HepG2 (cell line): ENCODE measurements around the gene UQCRHL. TPM values are rescaled to one million over a fixed set of nuclear protein-coding genes. Genes with fewer than 3 reads are reported as not detected.

Experiments
- ATAC-seq: fragments of 200-7000 bp; cut with Tn5 transposase; 3 replicates; pipeline ENCODE4 v1.9.1; 2020; ENCODE audit warnings: mild to moderate bottlenecking, moderate library complexity
- BruUV-seq: library from RNA; stranded (reverse); fragments of 400-500 nt; replicated peaks from 2 replicates; lab custom pipeline; 2021; lab: Mats Ljungman, UMichigan
- CTCF ChIA-PET: fragments of 300-600 bp; formaldehyde crosslinking; extraction: SDS; loops from one replicate; lab custom pipeline; 2021; ENCODE audit warnings: low total read pairs, inconsistent platforms, low intra/inter-chr PET ratio; lab: Yijun Ruan, JAX
- POLR2A ChIA-PET: fragments of 350-600 bp; sonication (Branson Sonifier 250); formaldehyde crosslinking; loops from one replicate; lab custom pipeline; 2020; ENCODE audit warnings: antibody characterized with exemption, inconsistent platforms; lab: Yijun Ruan, JAX
- DNase-seq: peaks from one replicate; pipeline ENCODE4 v3.0.0-alpha.2; 2015; ENCODE audit warnings: low spot score
- FAIRE-seq: peaks from 3 replicates; lab custom pipeline; 2011; peaks lifted over from hg19 to GRCh38; lab: Jason Lieb, UNC
- H2AFZ ChIP-seq: one replicate; pipeline ENCODE4 v1.6.1; 2011; ENCODE audit warnings: low read length, inconsistent platforms
- H3K27ac ChIP-seq: fragments of 300-600 bp; 3 replicates; pipeline ENCODE4 v1.8.0; 2011; ENCODE audit warnings: mixed run types, mild to moderate bottlenecking, mixed read lengths, low read length, inconsistent platforms; ENCODE audit not compliant: insufficient read depth; ENCODE audit errors: extremely low read length
- H3K27me3 ChIP-seq, 2 experiments: fragments of 200-600 bp in 1 of 2; 2 replicates in 1 of 2; 3 replicates in 1 of 2; pipeline versions ENCODE4 v1.6.0 to v1.8.0; 2011; ENCODE audit warnings: low read length in 2 of 2, mild to moderate bottlenecking in 2 of 2, moderate library complexity in 2 of 2, inconsistent platforms in 1 of 2; ENCODE audit not compliant: insufficient read depth in 2 of 2, control insufficient read depth in 1 of 2
- H3K36me3 ChIP-seq, 2 experiments: fragments of 200-600 bp in 1 of 2; replicated peaks in 1 of 2; 2 replicates in 1 of 2; 3 replicates in 1 of 2; pipeline versions ENCODE4 v1.5.1 to v1.8.0; 2011; ENCODE audit warnings: low read length in 2 of 2, inconsistent platforms in 1 of 2; ENCODE audit not compliant: insufficient read depth in 2 of 2, control insufficient read depth in 1 of 2
- H3K4me1 ChIP-seq: 2 replicates; pipeline ENCODE4 v1.5.1; 2012; ENCODE audit warnings: low read length, inconsistent platforms; ENCODE audit not compliant: insufficient read depth
- H3K4me2 ChIP-seq: 2 replicates; pipeline ENCODE4 v1.6.0; 2011; ENCODE audit warnings: low read depth, low read length, inconsistent platforms
- H3K4me3 ChIP-seq, 3 experiments: fragments of 200-600 bp in 1 of 3; sonication (generic), shearing (Covaris generic) in 1 of 3; replicated peaks in 1 of 3; 2 replicates each; pipeline ENCODE4 v1.5.1; 2011 to 2016; ENCODE audit warnings: low read length in 3 of 3, inconsistent platforms in 2 of 3, low read depth in 2 of 3, mild to moderate bottlenecking in 2 of 3, control low read depth in 1 of 3, mixed read lengths in 1 of 3; ENCODE audit not compliant: insufficient read depth in 1 of 3
- H3K79me2 ChIP-seq: one replicate; pipeline ENCODE4 v1.6.1; 2011; ENCODE audit warnings: low read length, inconsistent platforms; ENCODE audit not compliant: insufficient read depth
- H3K9ac ChIP-seq: 2 replicates; pipeline ENCODE4 v1.6.0; 2011; ENCODE audit warnings: mild to moderate bottlenecking, low read depth, low read length, inconsistent platforms; ENCODE audit not compliant: insufficient read depth
- H3K9me3 ChIP-seq: 2 replicates; pipeline ENCODE4 v1.5.1; 2012; ENCODE audit warnings: mild to moderate bottlenecking, low read length
- H4K20me1 ChIP-seq: 2 replicates; pipeline ENCODE4 v1.6.0; 2011; ENCODE audit warnings: inconsistent platforms, mild to moderate bottlenecking, low read length, moderate library complexity; ENCODE audit not compliant: insufficient read depth
- GPN1 ChIP-seq: sonication (generic); formaldehyde crosslinking; IDR thresholded peaks from 2 replicates; pipeline ENCODE4 v1.5.1; 2020; ENCODE audit warnings: missing genetic modification reagents, borderline replicate concordance
- HNRNPUL1 ChIP-seq: fragments of 200-400 bp; formaldehyde crosslinking; IDR thresholded peaks from 2 replicates; pipeline ENCODE4 v1.6.1; 2017; ENCODE audit warnings: low read depth, mild to moderate bottlenecking, low read length, moderate library complexity
- MAZ ChIP-seq, 2 experiments: sonication (generic) in 1 of 2; formaldehyde crosslinking in 1 of 2; IDR thresholded peaks; 2 replicates each; pipeline versions ENCODE4 v1.5.0 to v1.6.1; 2012 to 2020; ENCODE audit warnings: low read depth in 2 of 2, mild to moderate bottlenecking in 2 of 2, borderline replicate concordance in 1 of 2, improper control_type of control experiment in 1 of 2, low read length in 1 of 2, missing genetic modification reagents in 1 of 2, moderate library complexity in 1 of 2
- MIER3 ChIP-seq: IDR thresholded peaks from 2 replicates; pipeline ENCODE4 v1.6.1; 2016; ENCODE audit warnings: missing compliant biosample characterization, borderline replicate concordance
- NFATC3 ChIP-seq: sonication (generic); formaldehyde crosslinking; IDR thresholded peaks from 2 replicates; pipeline ENCODE4 v1.5.1; 2020; ENCODE audit warnings: mild to moderate bottlenecking, missing genetic modification reagents
- U2AF2 ChIP-seq: fragments of 200-400 bp; formaldehyde crosslinking; IDR thresholded peaks from 2 replicates; pipeline ENCODE4 v1.6.1; 2017; ENCODE audit warnings: low read depth, mild to moderate bottlenecking, low read length
- ZIK1 ChIP-seq: sonication (generic); formaldehyde crosslinking; IDR thresholded peaks from 2 replicates; pipeline ENCODE4 v1.5.0; 2020; ENCODE audit warnings: mild to moderate bottlenecking, low read depth, missing genetic modification reagents, borderline replicate concordance
- ZNF10 ChIP-seq: sonication (generic); formaldehyde crosslinking; IDR thresholded peaks from 2 replicates; pipeline ENCODE4 v1.4.0; 2020; ENCODE audit warnings: mild to moderate bottlenecking, low read depth, missing genetic modification reagents, borderline replicate concordance
- ZNF839 ChIP-seq: sonication (generic); formaldehyde crosslinking; IDR thresholded peaks from 2 replicates; pipeline ENCODE4 v1.4.0; 2020; ENCODE audit warnings: missing genetic modification reagents, mild to moderate bottlenecking, borderline replicate concordance
- ZSCAN22 ChIP-seq: sonication (generic); formaldehyde crosslinking; IDR thresholded peaks from 2 replicates; pipeline ENCODE4 v1.4.0; 2020; ENCODE audit warnings: mild to moderate bottlenecking, missing genetic modification reagents
- WGBS: methylation state at CpG from one replicate; pipeline ENCODE4 v1.1.6; 2017; ENCODE audit warnings: low lambda C conversion rate; 5-methylcytosine and 5-hydroxymethylcytosine counted together
- in situ Hi-C: cut with HindIII; loops from 2 replicates; pipeline ENCODE4 v1.10.0; 2017; ENCODE audit warnings: low pct_unique_long_range_greater_than_20kb; ENCODE audit not compliant: extremely low pct_ligation_motif_present
- intact Hi-C: fragments of 100-400 bp; cut with micrococcal nuclease; formaldehyde crosslinking; loops from one replicate; pipeline ENCODE4 v1.10.0; 2022; ENCODE audit not compliant: unreplicated experiment
- polyA plus RNA-seq, 8 experiments: library from polyadenylated mRNA; depleted of rRNA in 3 of 8; stranded (reverse) in 7 of 8; unstranded in 1 of 8; fragments of >200 nt; fragmentation: Illumina TruSeq in 4 of 8; extraction: Trizol in 4 of 8; gene quantifications; 2 replicates each; pipeline versions ENCODE4 v1.2.1 to v1.2.3, GENCODE V29; 2011 to 2016; ENCODE audit warnings: low read depth in 4 of 8, missing spikeins in 1 of 8, mixed read lengths in 1 of 8; ENCODE audit not compliant: insufficient read depth in 1 of 8
- total RNA-seq, 5 experiments: library from RNA; depleted of rRNA; stranded (reverse); fragments of >200 nt; fragmentation: Illumina TruSeq; extraction: Trizol; gene quantifications; 2 replicates each; pipeline ENCODE4 v1.2.3, GENCODE V29; 2016; ENCODE audit warnings: low read depth in 1 of 5
- TF ChIP-seq, protein P1 (sequence below): sonication (generic); formaldehyde crosslinking; IDR thresholded peaks from 2 replicates; pipeline ENCODE4 v1.4.0; 2020; ENCODE audit warnings: low read depth, missing genetic modification reagents
- TF ChIP-seq, protein P2 (sequence below): sonication (generic); formaldehyde crosslinking; IDR thresholded peaks from 2 replicates; pipeline ENCODE4 v1.5.1; 2020; ENCODE audit warnings: mild to moderate bottlenecking, moderate library complexity, missing genetic modification reagents
- TF ChIP-seq, protein P3 (sequence below): sonication (generic); formaldehyde crosslinking; IDR thresholded peaks from 2 replicates; pipeline ENCODE4 v1.4.0; 2020; ENCODE audit warnings: missing genetic modification reagents

Gene UQCRHL
- total and polyA plus RNA-seq, 2 of the 13 experiments (the other 11 are each of a cell fraction or from before 2014, with no cell fraction given): 1.8 to 2.3 TPM

DNA sequence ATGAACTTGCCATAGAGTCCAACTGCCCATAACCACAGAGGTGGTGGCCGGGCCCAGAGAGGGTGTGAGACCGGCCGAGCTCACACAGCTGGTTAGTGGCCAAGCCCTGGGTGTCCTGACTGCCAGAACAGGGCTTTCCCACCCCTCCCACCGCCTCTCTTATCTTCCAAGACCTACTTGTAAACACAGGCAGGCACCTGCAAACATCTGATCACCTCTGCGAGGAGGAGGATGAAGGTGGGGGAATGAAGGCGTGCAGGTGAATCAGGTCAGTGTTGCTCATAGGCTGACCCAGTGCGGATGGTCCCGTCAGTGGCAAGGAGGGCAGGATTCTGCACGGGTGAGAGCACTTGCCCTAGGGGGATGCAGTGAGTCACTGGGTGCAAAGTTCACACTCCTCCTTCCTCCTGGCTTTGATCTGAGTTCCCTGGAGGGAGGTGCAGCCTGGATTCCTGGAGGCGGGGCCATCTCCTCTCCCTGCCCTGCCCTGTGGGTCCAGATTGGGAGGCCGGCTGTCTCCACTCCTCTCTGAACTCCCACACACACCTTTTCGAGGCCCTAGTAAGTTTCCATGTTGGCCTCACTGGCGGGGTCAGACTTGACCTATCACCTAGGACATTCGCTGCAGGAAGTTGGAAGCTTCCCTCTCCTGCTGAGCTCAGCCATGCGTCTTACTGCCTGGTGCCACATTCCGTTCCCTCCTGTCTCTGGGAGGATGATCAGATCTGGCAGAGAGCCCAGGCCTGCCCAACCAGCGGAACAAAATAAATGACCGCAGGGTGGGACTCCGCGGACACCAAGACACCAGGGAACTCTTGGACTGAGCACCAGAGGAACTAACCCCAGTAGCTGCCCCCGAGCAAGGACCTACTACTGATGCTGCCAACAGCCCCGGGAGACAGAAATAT lies 7.3 kb downstream of the UQCRHL start:
- ChIA-PET POLR2A (interaction anchor here (0.6 to 2.8 kb wide), 11 partner anchors 26 to 214 kb away, joined by 3 to 14 read pairs (median 4); partner anchors contain the start of genes SPEN and SRARP), CTCF (no interaction called here)
- no peak overlapping the region for H2AFZ ChIP-seq
- H3K4me3 ChIP-seq: peak overlapping the region; percentile 58 to 73 (median 66)
- no peaks in the 10 kb centered on the region for H4K20me1 ChIP-seq
- DNase-seq (peak; percentile 98), ATAC-seq (peak; percentile 83), FAIRE-seq (peak; percentile 91)
- peak overlapping the region; percentile 70 for H3K9ac ChIP-seq
- BruUV-seq: TSS peak; percentile 65
- no peaks in the 10 kb centered on the region for H3K9me3 ChIP-seq
- H3K4me2 ChIP-seq: peak overlapping the region; percentile 98
- peaks cover 14% of the 10 kb centered on the region for H3K79me2 ChIP-seq
- H3K36me3 ChIP-seq: no peaks in the 10 kb centered on the region
- H3K4me1 ChIP-seq: peaks cover 91% of the 10 kb centered on the region
- WGBS: under 1% methylated on average over 13 of the region's 22 CpGs
- H3K27ac ChIP-seq: peak overlapping the region; percentile 83
- intact Hi-C loops: loop anchor here (5.0 kb wide), 2 partner anchors 47 to 122 kb away; partner anchors contain the start of gene SPEN
- no peaks in the 10 kb centered on the region for H3K27me3 ChIP-seq
- in situ Hi-C loops: no loop called here
- TF ChIP-seq ZNF10 (CRISPR knock-in tag) (no peak), HNRNPUL1 (no peak), GPN1 (CRISPR knock-in tag) (no peak), ZIK1 (CRISPR knock-in tag) (no peak), NFATC3 (CRISPR knock-in tag) (no peak), ZSCAN22 (CRISPR knock-in tag) (no peak), MAZ (IDR thresholded peaks at IDR 0.05; ENCODE audit: borderline replicate concordance, low read depth, low read length) (peak; percentile 97), MAZ (CRISPR knock-in tag; IDR thresholded peaks at IDR 0.05; ENCODE audit: low read depth) (peak; percentile 77), ZNF839 (CRISPR knock-in tag) (no peak), MIER3 (CRISPR knock-in tag) (peak; percentile 91), U2AF2 (no peak)
- TF ChIP-seq, protein P1, sequence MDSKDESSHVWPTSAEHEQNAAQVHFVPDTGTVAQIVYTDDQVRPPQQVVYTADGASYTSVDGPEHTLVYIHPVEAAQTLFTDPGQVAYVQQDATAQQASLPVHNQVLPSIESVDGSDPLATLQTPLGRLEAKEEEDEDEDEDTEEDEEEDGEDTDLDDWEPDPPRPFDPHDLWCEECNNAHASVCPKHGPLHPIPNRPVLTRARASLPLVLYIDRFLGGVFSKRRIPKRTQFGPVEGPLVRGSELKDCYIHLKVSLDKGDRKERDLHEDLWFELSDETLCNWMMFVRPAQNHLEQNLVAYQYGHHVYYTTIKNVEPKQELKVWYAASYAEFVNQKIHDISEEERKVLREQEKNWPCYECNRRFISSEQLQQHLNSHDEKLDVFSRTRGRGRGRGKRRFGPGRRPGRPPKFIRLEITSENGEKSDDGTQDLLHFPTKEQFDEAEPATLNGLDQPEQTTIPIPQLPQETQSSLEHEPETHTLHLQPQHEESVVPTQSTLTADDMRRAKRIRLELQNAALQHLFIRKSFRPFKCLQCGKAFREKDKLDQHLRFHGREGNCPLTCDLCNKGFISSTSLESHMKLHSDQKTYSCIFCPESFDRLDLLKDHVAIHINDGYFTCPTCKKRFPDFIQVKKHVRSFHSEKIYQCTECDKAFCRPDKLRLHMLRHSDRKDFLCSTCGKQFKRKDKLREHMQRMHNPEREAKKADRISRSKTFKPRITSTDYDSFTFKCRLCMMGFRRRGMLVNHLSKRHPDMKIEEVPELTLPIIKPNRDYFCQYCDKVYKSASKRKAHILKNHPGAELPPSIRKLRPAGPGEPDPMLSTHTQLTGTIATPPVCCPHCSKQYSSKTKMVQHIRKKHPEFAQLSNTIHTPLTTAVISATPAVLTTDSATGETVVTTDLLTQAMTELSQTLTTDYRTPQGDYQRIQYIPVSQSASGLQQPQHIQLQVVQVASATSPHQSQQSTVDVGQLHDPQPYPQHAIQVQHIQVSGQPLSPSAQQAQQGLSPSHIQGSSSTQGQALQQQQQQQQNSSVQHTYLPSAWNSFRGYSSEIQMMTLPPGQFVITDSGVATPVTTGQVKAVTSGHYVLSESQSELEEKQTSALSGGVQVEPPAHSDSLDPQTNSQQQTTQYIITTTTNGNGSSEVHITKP (CRISPR knock-in tag): peak; percentile 83
- TF ChIP-seq, protein P2, sequence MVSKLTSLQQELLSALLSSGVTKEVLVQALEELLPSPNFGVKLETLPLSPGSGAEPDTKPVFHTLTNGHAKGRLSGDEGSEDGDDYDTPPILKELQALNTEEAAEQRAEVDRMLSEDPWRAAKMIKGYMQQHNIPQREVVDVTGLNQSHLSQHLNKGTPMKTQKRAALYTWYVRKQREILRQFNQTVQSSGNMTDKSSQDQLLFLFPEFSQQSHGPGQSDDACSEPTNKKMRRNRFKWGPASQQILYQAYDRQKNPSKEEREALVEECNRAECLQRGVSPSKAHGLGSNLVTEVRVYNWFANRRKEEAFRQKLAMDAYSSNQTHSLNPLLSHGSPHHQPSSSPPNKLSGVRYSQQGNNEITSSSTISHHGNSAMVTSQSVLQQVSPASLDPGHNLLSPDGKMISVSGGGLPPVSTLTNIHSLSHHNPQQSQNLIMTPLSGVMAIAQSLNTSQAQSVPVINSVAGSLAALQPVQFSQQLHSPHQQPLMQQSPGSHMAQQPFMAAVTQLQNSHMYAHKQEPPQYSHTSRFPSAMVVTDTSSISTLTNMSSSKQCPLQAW (CRISPR knock-in tag): peak; percentile 45; the same call in 1 of the 2 replicates
- TF ChIP-seq, protein P3, sequence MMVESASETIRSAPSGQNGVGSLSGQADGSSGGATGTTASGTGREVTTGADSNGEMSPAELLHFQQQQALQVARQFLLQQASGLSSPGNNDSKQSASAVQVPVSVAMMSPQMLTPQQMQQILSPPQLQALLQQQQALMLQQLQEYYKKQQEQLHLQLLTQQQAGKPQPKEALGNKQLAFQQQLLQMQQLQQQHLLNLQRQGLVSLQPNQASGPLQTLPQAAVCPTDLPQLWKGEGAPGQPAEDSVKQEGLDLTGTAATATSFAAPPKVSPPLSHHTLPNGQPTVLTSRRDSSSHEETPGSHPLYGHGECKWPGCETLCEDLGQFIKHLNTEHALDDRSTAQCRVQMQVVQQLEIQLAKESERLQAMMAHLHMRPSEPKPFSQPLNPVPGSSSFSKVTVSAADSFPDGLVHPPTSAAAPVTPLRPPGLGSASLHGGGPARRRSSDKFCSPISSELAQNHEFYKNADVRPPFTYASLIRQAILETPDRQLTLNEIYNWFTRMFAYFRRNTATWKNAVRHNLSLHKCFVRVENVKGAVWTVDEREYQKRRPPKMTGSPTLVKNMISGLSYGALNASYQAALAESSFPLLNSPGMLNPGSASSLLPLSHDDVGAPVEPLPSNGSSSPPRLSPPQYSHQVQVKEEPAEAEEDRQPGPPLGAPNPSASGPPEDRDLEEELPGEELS (CRISPR knock-in tag): peak; percentile 81
